CD14-positive monocyte (primary cell): Measurements from ENCODE around the gene EXOC3L1. TPM values are rescaled to one million over a fixed set of nuclear protein-coding genes. Genes with fewer than 3 reads are reported as not detected.
A peak's percentile ranks its signal among the peaks of the same experiment; 100 is the strongest.

ENCODE experiments used
- DNase-seq, 3 donors: peaks; one replicate each; pipeline ENCODE4 v3.0.0-alpha.2; 2011 to 2022
- H2AFZ ChIP-seq: 2 replicates; pipeline ENCODE4 v1.6.0; 2012; ENCODE audit warnings: mild to moderate bottlenecking, low read depth, low read length, inconsistent platforms; ENCODE audit not compliant: insufficient read depth, poor library complexity, severe bottlenecking
- H3K27ac ChIP-seq, 2 donors: 1 replicate in 1 of 2; 2 replicates in 1 of 2; pipeline ENCODE4 v1.5.1; 2012 to 2013; ENCODE audit warnings: low read length in 2 of 2, control low read depth in 1 of 2, inconsistent platforms in 1 of 2, low read depth in 1 of 2, mild to moderate bottlenecking in 1 of 2
- H3K27me3 ChIP-seq, 2 donors: one replicate each; pipeline versions ENCODE4 v1.6.0 to v1.6.1; 2011 to 2013; ENCODE audit warnings: low read length in 2 of 2; ENCODE audit not compliant: control insufficient read depth in 2 of 2, insufficient read depth in 2 of 2
- H3K36me3 ChIP-seq, 2 donors: replicated peaks in 1 of 2; 1 replicate in 1 of 2; 2 replicates in 1 of 2; pipeline versions ENCODE4 v1.5.1 to v1.6.1; 2012 to 2013; ENCODE audit warnings: low read length in 2 of 2, control low read depth in 1 of 2, inconsistent platforms in 1 of 2, mild to moderate bottlenecking in 1 of 2; ENCODE audit not compliant: insufficient read depth in 2 of 2, control insufficient read depth in 1 of 2
- H3K4me1 ChIP-seq, 2 donors: 1 replicate in 1 of 2; 2 replicates in 1 of 2; pipeline versions ENCODE4 v1.5.1 to v1.6.1; 2012 to 2013; ENCODE audit warnings: low read length in 2 of 2, control low read depth in 1 of 2, inconsistent platforms in 1 of 2, mild to moderate bottlenecking in 1 of 2, moderate library complexity in 1 of 2; ENCODE audit not compliant: insufficient read depth in 2 of 2, control insufficient read depth in 1 of 2
- H3K4me2 ChIP-seq: replicated peaks from 2 replicates; pipeline ENCODE3; 2012; ENCODE audit warnings: low read length, moderate library complexity, mild to moderate bottlenecking; ENCODE audit not compliant: poor library complexity, severe bottlenecking; ENCODE audit errors: extremely low read depth
- H3K4me3 ChIP-seq, 3 experiments: fragments of 200-600 bp in 1 of 3; sonication (generic) in 1 of 3; replicated peaks in 1 of 3; 1 replicate in 2 of 3; 2 replicates in 1 of 3; pipeline ENCODE4 v1.5.1; 2011 to 2013; ENCODE audit warnings: low read length in 3 of 3, mild to moderate bottlenecking in 3 of 3, control low read depth in 2 of 3, low read depth in 2 of 3, inconsistent platforms in 1 of 3, moderate library complexity in 1 of 3
- H3K79me2 ChIP-seq: 2 replicates; pipeline ENCODE4 v1.6.0; 2012; ENCODE audit warnings: mild to moderate bottlenecking, control low read depth, inconsistent platforms, low read length, moderate library complexity; ENCODE audit not compliant: insufficient read depth
- H3K9ac ChIP-seq: 2 replicates; pipeline ENCODE4 v1.6.0; 2017; ENCODE audit warnings: low read length, mild to moderate bottlenecking; ENCODE audit not compliant: insufficient read depth, poor library complexity, severe bottlenecking
- H3K9me3 ChIP-seq, 2 donors: replicated peaks in 1 of 2; 1 replicate in 1 of 2; 2 replicates in 1 of 2; pipeline versions ENCODE4 v1.5.1 to v1.6.1; 2012 to 2013; ENCODE audit warnings: low read length in 2 of 2, control low read depth in 1 of 2; ENCODE audit not compliant: control insufficient read depth in 1 of 2, insufficient read depth in 1 of 2
- H4K20me1 ChIP-seq: 2 replicates; pipeline ENCODE4 v1.6.0; 2012; ENCODE audit warnings: mild to moderate bottlenecking, low read length, control low read depth, moderate library complexity; ENCODE audit not compliant: insufficient read depth
- H3K27ac Mint-ChIP-seq, 7 donors: one replicate each; pipeline ENCODE4 v1.8.0; 2020; ENCODE audit warnings: mild to moderate bottlenecking in 7 of 7, mixed read lengths in 7 of 7, moderate library complexity in 6 of 7, inconsistent platforms in 2 of 7
- H3K27me3 Mint-ChIP-seq, 3 donors: one replicate each; pipeline ENCODE4 v1.8.0; 2021 to 2022; ENCODE audit warnings: low read depth in 3 of 3, mild to moderate bottlenecking in 3 of 3, mixed read lengths in 3 of 3, moderate library complexity in 3 of 3, inconsistent platforms in 1 of 3
- H3K36me3 Mint-ChIP-seq, 2 donors: one replicate each; pipeline ENCODE4 v1.8.0; 2020; ENCODE audit warnings: mixed read lengths in 2 of 2, inconsistent platforms in 1 of 2, mild to moderate bottlenecking in 1 of 2
- H3K4me1 Mint-ChIP-seq: one replicate; pipeline ENCODE4 v1.8.0; 2020; ENCODE audit warnings: mild to moderate bottlenecking, mixed read lengths
- H3K4me3 Mint-ChIP-seq, 2 donors: one replicate each; pipeline ENCODE4 v1.8.0; 2020; ENCODE audit warnings: mild to moderate bottlenecking in 2 of 2, mixed read lengths in 2 of 2, moderate library complexity in 1 of 2
- H3K9me3 Mint-ChIP-seq, 7 donors: one replicate each; pipeline ENCODE4 v1.8.0; 2020 to 2022; ENCODE audit warnings: mixed read lengths in 7 of 7, mild to moderate bottlenecking in 6 of 7, moderate library complexity in 6 of 7, inconsistent platforms in 2 of 7
- WGBS: methylation state at CpG from one replicate; pipeline ENCODE4 v1.1.5; 2013; ENCODE audit warnings: missing lambda C conversion rate; ENCODE audit not compliant: insufficient coverage; 5-methylcytosine and 5-hydroxymethylcytosine counted together
- intact Hi-C, 2 donors: fragments of 100-400 bp; cut with micrococcal nuclease; formaldehyde crosslinking; loops; one replicate each; pipeline versions ENCODE4 v1.15.0 to v1.15.1; 2023
- polyA plus RNA-seq, 3 donors: library from polyadenylated mRNA; depleted of rRNA in 1 of 3; unstranded in 2 of 3; stranded (reverse) in 1 of 3; fragments of 300-500 nt in 2 of 3; fragments of >200 nt in 1 of 3; fragmentation: Illumina TruSeq in 2 of 3; gene quantifications; 1 replicate in 2 of 3; 2 replicates in 1 of 3; pipeline ENCODE4 v1.2.3, GENCODE V29; 2012 to 2021
- TF ChIP-seq, protein P1 (sequence below): fragments of 200-600 bp; IDR thresholded peaks from one replicate; pipeline ENCODE4 v1.8.0; 2022; ENCODE audit warnings: antibody characterized with exemption, mild to moderate bottlenecking

Gene EXOC3L1
- polyA plus RNA-seq, 3 donors, result 2.8 to 3.7 (median 3.0) TPM

GRCh38 chr16:67238278-67238575 lies 48.3 kb upstream of the EXOC3L1 start:
- Histone ChIP-seq H4K20me1 (peaks cover 60% of the 10 kb centered on the region), H3K36me3 (peaks cover 58 to 74% of the 10 kb centered on the region in 2 donors), H2AFZ (no peak overlapping the region), H3K4me2 (no peak overlapping the region), H3K27ac (no peak overlapping the region), H3K4me1 (peaks cover 21 to 22% of the 10 kb centered on the region in 2 donors), H3K79me2 (peaks cover 28% of the 10 kb centered on the region), H3K9me3 (no peaks in the 10 kb centered on the region), H3K4me3 (no peak overlapping the region), H3K9ac (no peak overlapping the region), H3K27me3 (no peaks in the 10 kb centered on the region)
- Mint-ChIP-seq H3K27me3 (peaks cover 0 to 4% (median 2%) of the 10 kb centered on the region in 3 donors), H3K27ac (no peak overlapping the region), H3K9me3 (peaks cover 0 to 3% (median 0%) of the 10 kb centered on the region in 7 donors), H3K4me1 (peaks cover 29% of the 10 kb centered on the region), H3K36me3 (peaks cover 68 to 84% of the 10 kb centered on the region in 2 donors), H3K4me3 (no peak overlapping the region)
- no CpG with 5 or more reads among the region's 3 CpGs for WGBS
- intact Hi-C loops, result no loop called here
- no peak for DNase-seq
- TF ChIP-seq, protein P1, sequence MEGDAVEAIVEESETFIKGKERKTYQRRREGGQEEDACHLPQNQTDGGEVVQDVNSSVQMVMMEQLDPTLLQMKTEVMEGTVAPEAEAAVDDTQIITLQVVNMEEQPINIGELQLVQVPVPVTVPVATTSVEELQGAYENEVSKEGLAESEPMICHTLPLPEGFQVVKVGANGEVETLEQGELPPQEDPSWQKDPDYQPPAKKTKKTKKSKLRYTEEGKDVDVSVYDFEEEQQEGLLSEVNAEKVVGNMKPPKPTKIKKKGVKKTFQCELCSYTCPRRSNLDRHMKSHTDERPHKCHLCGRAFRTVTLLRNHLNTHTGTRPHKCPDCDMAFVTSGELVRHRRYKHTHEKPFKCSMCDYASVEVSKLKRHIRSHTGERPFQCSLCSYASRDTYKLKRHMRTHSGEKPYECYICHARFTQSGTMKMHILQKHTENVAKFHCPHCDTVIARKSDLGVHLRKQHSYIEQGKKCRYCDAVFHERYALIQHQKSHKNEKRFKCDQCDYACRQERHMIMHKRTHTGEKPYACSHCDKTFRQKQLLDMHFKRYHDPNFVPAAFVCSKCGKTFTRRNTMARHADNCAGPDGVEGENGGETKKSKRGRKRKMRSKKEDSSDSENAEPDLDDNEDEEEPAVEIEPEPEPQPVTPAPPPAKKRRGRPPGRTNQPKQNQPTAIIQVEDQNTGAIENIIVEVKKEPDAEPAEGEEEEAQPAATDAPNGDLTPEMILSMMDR, result no peak

DNA sequence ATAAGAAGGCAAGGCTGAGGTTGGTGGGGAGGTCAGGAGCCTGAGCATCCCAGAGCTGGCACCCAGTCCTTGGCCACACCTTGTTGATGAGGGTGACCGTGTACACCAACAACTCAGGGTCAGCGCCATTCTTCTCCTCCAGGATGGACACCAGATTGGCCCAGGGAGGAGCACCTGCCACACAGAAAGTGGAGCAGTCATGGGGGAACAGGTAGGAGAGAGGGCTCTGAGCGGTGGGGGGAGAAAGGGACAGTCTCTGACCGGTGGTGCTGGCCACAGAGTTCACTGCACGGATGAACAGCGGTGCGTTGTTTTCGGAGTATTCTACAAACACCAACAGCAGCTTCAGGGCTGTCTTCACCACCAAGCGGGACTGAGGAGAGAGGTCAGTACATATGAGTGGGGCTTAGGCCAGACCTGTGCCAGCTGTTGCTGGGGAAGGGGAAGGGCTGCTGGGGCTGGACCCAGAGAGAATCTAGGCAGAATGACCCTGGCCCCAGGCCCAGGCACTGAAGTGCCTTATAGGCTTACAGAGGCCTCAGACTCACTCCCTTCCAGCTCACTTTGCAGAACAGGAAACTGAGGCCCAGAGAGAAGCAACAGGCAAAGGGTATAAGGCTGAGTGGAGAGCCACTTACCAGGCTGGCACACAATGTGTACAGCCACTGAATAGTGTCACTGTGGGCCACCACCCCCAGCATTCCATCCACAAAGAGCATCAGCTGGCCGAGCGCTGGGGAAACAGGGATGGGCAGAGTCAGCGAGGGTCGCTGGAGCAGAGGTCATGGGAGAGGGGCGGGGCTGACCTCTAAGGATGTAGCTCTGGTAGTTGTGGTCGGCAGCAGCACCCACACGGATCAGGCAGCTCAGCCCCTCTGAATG lies 47.7 kb upstream of the EXOC3L1 start:
- Histone ChIP-seq H3K79me2 (peaks cover 23% of the 10 kb centered on the region), H3K27me3 (no peaks in the 10 kb centered on the region), H3K4me2 (no peak overlapping the region), H3K9ac (no peak overlapping the region), H3K4me1 (peaks cover 16% of the 10 kb centered on the region in 2 donors), H3K4me3 (no peak overlapping the region), H3K9me3 (no peaks in the 10 kb centered on the region), H3K36me3 (peaks cover 59 to 77% of the 10 kb centered on the region in 2 donors), H3K27ac (peak overlapping the region in 1 of 2 donors; percentile 1), H2AFZ (no peak overlapping the region), H4K20me1 (peaks cover 60% of the 10 kb centered on the region)
- intact Hi-C loops, result no loop called here
- TF ChIP-seq, protein P1, result no peak
- Mint-ChIP-seq H3K4me3 (no peak overlapping the region), H3K9me3 (peaks cover 0 to 3% (median 0%) of the 10 kb centered on the region in 7 donors), H3K4me1 (peaks cover 25% of the 10 kb centered on the region), H3K27ac (peak overlapping the region in 4 of 7 donors; percentile 26 to 71 (median 50)), H3K36me3 (peaks cover 70 to 88% of the 10 kb centered on the region in 2 donors), H3K27me3 (peaks cover 0 to 4% (median 2%) of the 10 kb centered on the region in 3 donors)
- WGBS, result 100% methylated on average over 3 of the region's 16 CpGs
- DNase-seq, result no peak
